Measurements from ENCODE around the gene ALKBH5.

Gene ALKBH5

GRCh38 chr17:18257982-18258355, 74.3 kb downstream of the ALKBH5 start:
- peak in 1 of 2 donors; percentile 35 for DNase-seq (ENCODE audit: extremely low read depth in 1 of 2, low read depth in 1 of 2)

GRCh38 chr17:18258356-18259038, 74.9 kb downstream of the ALKBH5 start, which contains the start of gene FLII:
TSS of gene FLII (minus strand) at chr17:18258738. CDS start at chr17:18258690, 48 bp downstream.
- peak in 1 of 2 donors; percentile 31 for DNase-seq (ENCODE audit: extremely low read depth in 1 of 2, low read depth in 1 of 2)
